SIG-M5 (cell line): Measurements from ENCODE around the gene FSTL4.

Experiments
- DNase-seq: peaks from one replicate; lab custom pipeline; 2025; lab: John Stamatoyannopoulos, UW

The FSTL4 gene

GRCh38 chr5:133612249-133612860, at the start of gene FSTL4:
FSTL4 (minus strand) TSS chr5:133612541.
- no peak for DNase-seq

- DNase-seq = no peak
Observed at GRCh38 chr5:133661389-133661788, 49.0 kb upstream of the FSTL4 start.

- no peak for DNase-seq
Observed at GRCh38 chr5:133658327-133658726, 46.0 kb upstream of the FSTL4 start.

- no peak for DNase-seq
Observed at GRCh38 chr5:133657036-133657435, 44.7 kb upstream of the FSTL4 start.

DNA sequence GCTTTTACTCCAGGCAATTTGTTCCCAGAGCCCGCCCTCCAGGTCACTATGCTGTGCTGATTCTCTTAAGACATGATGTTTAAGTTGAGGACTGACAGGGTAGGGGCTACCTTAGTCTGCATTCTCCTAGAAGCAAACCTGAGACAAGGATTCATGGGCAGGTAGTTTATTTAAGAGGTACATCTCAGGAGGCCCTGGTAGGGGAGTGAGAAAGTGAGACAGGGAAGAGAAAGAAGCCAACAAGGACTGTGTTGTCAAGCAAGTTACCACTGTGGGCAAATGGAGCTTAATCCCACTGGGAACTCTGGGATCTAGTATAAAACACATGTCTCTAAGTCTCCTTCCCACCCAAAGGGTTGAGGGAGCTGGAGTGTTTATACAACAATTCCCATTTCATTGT, 43.6 kb upstream of the FSTL4 start:
- no peak for DNase-seq

DNA sequence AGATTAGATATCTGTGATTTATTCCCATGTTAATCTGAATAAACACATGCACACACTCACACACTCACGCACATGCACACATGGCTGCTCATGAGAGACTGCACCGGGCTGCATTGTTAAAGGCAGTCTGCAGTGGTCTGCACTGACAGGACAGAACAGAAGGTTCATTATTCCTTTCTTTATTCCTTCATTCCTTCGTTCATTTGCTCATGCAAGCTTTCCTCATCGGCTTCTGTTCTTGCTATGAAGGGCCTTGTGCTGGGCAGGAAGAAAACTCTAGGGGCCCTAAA, 41.4 kb upstream of the FSTL4 start:
- DNase-seq = no peak

DNA sequence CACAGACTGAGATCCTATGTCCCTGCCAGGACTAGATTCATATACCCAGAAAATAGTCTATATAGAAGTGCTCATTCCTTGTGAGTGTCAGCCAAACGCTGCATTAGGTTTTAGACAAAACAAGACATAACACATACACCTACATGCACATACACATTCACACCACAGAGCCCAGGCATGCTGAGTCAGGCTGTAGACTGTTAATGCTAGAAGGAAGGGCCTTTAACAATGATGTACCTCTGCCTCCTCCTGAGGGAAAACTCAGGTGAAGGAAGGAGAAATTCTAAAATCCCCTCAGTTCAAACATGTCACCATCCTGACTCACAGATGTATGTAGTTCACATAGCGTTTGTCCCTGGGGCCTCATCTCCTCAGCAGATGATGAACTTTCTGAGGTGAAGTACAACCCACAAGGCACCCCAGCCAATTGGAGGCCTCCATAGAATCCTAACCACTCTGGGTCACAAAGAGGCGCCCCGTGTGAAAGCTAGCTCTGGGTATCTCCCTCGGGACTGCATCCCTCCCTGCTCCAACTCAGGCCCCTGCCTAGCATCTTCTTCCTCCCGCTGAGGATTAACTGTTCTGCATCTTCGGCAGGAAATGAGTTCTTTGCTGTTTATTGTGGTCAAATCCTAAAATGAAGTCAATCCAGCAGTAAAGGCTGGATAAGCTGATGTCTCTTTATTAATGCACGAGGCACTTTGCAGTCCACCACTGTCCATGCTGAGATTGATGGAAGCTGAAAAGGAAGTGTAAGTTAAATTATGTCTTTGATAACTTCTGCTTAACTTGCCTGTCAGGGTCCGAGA, 40.8 kb upstream of the FSTL4 start:
- no peak for DNase-seq

DNA sequence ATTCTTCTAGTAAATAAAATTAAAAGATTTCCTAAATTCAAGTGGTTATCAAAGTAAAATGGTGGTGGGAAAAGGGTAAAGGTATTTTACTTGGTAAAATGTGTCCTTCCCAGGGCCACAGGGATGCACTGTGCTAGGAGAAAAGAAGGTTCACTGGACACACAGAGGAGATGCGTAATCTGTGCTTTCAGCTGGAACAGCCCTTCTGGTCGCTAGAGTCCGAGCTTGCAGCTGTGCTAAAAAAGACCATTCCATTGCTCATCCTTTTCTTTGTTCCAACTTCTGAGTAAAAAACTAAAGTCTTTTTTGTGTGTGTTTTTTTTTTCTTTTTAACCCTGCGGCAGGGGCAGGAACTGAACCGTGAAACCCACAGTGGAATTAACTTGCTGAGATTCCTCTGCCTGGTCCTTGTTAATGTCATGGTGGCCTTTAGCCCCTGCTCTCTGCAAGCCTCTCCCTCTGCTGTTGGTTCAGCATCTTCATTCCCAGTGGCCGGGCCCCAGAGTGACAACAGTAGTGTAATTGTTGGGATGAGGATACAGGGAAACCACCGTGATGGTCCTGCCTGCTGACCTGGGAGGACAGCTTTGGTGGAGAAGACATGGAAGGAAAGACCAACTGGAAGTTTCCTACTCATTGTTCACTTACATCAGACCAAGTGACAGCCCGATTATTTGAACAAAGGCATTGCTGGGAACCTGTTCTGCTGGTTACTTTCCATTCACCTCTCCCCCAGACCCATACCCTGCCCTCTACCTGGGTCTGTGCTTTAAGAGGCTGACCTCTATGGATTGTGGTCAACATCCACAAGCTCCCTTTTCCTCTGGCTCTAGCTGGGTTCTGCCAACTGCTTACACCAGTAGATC, 31.9 kb upstream of the FSTL4 start:
- DNase-seq = no peak

DNA sequence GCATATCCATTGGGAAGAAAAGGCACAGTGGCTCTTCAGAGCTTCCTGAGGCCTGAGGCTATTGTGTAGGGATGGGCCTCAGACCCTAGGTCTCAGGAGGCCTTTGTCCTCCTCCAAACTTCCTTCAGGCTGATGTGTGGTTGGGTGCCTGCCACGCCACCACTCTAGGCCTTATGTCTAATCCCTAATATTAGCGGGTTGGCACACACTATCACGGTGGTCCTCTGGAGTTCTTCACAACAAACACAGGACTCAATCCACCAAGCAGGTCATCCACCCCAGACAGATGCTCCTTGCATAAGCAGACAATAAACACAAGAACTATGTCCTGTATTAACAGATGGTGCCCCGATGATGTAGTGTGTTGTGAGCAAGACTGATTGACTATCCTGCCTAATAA, 31.0 kb upstream of the FSTL4 start:
- DNase-seq = no peak

DNA sequence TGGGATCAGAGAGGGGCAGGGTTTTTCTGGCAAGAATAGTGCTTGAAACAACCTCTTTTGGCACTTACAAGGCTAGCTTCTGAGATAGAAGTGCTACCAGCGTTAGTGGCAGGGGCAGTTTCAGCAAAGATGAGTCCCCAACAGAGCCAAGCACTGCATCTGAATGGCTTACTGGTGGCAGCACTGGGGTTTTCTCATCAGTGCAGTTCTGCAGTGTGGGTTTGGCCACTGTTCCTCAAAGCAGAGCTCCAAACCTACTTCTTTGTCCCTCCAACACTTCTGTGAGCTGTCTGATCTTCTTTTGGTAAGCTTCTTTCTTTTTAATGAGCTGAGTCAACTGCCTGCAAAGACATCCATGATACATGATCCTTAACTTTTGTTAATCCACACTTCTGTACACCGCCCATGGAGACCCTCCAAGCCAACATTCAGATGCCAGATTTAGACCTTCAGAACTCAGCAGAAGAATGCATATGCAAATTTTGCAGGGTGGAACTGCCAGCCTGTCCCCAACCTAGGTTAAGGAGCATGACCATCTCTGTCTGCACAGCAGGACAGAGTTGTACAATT, 29.9 kb upstream of the FSTL4 start:
- DNase-seq = no peak

GRCh38 chr5:133641683-133642082, 29.3 kb upstream of the FSTL4 start:
- no peak for DNase-seq

- no peak for DNase-seq
Observed at GRCh38 chr5:133639850-133640528, 27.6 kb upstream of the FSTL4 start.

DNA sequence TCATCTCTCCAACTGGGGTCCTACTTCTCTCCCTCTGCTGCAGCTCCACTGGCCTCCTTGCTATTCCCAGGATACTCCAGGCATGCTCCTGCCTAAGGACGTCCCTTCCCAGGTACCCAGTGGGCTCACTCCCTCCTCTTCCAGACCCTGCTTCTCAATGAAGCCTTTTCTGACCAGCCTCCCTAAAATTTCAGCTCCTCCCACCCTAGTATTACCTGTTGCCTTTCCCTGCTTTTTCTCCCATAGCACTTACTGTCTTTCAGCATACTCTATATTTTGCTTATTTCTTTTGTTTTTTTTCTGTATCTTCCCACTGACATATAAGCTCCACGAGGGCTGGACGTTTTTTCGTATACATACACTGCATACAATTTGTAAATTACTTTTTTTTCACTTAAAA, 26.1 kb upstream of the FSTL4 start:
- no peak for DNase-seq

- DNase-seq = no peak
Observed at GRCh38 chr5:133637206-133637605, 24.9 kb upstream of the FSTL4 start.

- no peak for DNase-seq
Observed at GRCh38 chr5:133635051-133635450, 22.7 kb upstream of the FSTL4 start.

- no peak for DNase-seq
Observed at GRCh38 chr5:133627180-133627579, 14.8 kb upstream of the FSTL4 start.

DNA sequence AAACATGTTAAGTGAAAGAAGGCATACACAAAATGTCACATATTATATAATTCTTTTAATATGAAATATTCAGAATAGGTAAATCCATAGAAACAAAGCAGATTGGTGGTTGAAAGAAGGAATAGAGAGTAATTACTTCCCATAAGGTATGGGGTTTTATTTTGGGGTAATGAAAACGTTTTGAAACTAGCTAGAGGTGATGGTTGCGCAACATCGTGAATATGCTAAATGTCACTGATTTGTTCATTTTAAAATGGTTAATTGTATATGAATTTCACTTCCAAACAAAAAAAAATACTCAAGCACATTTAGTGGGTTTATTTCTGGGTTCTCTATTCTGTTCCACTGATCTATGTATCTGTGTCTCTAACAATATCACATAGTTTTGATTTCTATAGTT, 12.0 kb upstream of the FSTL4 start:
- DNase-seq = no peak

- no peak for DNase-seq
Observed at GRCh38 chr5:133618141-133618540, 5.8 kb upstream of the FSTL4 start.

- no peak for DNase-seq
Observed at GRCh38 chr5:133613743-133614142, 1.4 kb upstream of the FSTL4 start.

GRCh38 chr5:133613184-133613583, 843 bp upstream of the FSTL4 start:
- no peak for DNase-seq

GRCh38 chr5:133611357-133612248, 738 bp downstream of the FSTL4 start:
- no peak for DNase-seq
